Activated gamma-delta T cell (primary cell): ENCODE results near the gene CSAD.

ENCODE experiments used
- DNase-seq: peaks from one replicate; lab custom pipeline; 2025; lab: John Stamatoyannopoulos, UW
- total RNA-seq, 2 donors: gene quantifications; one replicate each; lab custom pipeline; 2026; lab: John Stamatoyannopoulos, UW

The CSAD gene, protein sequence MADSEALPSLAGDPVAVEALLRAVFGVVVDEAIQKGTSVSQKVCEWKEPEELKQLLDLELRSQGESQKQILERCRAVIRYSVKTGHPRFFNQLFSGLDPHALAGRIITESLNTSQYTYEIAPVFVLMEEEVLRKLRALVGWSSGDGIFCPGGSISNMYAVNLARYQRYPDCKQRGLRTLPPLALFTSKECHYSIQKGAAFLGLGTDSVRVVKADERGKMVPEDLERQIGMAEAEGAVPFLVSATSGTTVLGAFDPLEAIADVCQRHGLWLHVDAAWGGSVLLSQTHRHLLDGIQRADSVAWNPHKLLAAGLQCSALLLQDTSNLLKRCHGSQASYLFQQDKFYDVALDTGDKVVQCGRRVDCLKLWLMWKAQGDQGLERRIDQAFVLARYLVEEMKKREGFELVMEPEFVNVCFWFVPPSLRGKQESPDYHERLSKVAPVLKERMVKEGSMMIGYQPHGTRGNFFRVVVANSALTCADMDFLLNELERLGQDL
- total RNA-seq = 19.7 to 28.8 reads per million in 2 donors

DNA sequence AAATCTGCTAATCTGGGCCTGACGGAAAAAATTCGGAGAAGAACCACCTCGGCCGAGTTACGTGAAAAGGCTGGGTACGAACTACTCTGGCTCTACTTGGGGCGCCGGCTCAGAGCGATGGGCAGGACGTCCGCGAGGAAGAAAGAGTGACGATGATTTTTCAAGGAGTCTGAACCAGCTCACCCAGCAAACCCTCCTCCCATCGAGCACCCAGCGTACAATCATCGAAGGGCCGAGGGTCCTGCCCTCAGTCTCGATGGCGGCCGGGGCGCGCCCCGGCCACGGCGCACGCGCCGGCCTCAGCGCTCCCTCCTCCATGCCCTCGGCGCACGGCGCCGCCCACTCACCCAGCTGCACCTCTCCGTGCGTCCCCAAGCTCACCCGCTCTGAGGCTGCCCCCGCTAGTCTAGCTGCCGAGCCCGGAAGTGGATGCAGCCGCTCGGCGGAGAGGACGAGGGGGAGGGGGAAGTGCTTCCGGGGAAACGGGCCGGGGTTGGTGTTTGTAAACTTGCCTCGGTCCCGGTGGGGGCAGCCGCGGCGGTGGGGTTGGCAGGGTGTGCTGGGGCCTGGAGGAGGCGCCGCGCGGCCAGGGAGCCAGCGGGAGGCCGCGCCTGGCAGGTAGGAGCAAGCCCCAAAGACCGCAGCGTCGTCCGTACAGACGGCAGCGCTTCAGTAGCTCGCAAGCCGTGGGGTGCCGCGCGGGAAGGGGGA lies at the start of gene CSAD, which contains the start of gene ZNF740:
TSS of gene CSAD (minus strand) at position 706 of the 711 bp plus-strand sequence. CDS start 7,455 bp downstream, outside the sequence.
TSS of gene ZNF740 (plus strand) at position 503 of the 711 bp plus-strand sequence. CDS start 1,262 bp downstream, outside the sequence.
- peak; percentile 94 for DNase-seq

- DNase-seq = no peak
These were observed 49.6 kb upstream of the CSAD start for GRCh38 chr12:53230108-53230845.

- no peak for DNase-seq
These were observed 48.7 kb upstream of the CSAD start for GRCh38 chr12:53229454-53229853.

DNA sequence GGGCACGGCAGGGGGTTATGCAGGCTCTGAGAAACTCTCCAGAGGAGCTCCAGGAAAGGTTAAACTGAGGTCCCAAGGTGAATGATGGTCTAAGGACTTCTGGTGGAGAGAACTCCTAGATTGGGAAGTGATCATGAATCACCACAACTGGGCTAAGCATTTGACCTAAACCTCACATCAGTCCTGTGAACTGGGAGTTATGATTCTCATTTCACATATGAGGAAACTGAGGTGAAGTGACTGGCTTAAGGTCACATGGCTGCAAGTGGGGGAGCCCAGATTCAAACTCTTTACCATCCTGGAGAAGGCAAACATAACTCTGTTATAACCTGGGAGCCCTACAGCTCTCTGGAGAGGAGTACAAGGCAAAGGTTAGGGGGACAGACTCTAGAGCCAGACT lies 47.1 kb upstream of the CSAD start:
- no peak for DNase-seq

- no peak for DNase-seq
These were observed 46.6 kb upstream of the CSAD start for GRCh38 chr12:53227341-53227740.

DNA sequence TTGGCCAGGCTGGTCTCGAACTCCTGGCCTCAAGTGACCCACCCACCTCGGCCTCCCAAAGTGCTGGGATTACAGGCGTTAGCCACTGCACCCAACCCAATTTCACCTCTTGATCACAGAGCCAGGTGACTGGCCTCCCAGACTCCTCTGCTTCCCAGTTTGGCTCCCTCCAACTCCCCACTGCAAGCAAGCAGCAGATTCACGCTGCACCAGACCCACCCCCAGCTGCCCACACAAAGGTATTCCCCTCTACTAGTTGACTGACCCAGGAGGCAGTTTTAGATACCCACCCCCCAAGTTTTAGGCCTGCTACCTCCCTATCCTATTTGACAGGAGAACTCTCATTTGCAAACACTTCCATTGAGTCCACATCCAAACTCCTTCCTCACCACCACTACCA lies 46.1 kb upstream of the CSAD start:
- DNase-seq = no peak

DNA sequence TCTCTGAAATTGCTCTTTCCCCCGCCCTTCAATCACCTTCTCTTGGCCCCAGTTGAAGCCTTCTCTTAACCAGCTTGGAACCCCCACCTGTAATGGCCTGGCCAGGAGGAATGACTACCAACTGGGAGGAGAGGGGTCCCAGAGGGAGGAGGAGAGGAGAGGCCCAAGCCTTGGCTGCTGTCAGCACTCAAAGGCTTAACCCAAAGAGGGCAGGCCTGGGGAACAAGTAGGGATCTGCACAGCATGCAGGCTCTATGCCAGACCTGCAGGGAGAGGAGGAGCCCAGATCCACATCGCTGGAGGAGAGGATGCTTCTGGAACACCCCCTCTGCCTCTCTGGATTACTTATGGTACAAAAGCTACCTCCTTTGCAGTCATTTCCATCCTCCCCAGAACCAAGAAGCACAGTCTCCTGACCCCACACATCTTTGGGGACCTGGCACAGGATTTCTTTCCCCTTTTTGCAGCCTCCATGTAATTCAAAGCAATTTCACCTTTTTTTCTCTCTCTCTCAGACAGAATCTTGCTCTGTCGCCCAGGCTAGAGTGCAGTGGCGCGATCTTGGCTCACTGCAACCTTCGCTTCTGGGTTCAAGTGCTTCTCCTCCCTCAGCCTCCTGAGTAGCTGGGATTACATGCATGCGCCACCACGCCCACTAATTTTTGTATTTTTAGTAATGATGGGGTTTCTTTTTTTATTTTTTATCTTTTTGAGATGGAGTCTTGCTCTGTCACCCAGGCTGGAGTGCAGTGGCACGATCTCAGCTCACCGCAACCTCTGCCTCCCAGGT lies 45.1 kb upstream of the CSAD start:
- no peak for DNase-seq

GRCh38 chr12:53224897-53225634 lies 44.3 kb upstream of the CSAD start:
- DNase-seq = no peak

- no peak for DNase-seq
These were observed 43.6 kb upstream of the CSAD start for GRCh38 chr12:53224061-53224896.

DNA sequence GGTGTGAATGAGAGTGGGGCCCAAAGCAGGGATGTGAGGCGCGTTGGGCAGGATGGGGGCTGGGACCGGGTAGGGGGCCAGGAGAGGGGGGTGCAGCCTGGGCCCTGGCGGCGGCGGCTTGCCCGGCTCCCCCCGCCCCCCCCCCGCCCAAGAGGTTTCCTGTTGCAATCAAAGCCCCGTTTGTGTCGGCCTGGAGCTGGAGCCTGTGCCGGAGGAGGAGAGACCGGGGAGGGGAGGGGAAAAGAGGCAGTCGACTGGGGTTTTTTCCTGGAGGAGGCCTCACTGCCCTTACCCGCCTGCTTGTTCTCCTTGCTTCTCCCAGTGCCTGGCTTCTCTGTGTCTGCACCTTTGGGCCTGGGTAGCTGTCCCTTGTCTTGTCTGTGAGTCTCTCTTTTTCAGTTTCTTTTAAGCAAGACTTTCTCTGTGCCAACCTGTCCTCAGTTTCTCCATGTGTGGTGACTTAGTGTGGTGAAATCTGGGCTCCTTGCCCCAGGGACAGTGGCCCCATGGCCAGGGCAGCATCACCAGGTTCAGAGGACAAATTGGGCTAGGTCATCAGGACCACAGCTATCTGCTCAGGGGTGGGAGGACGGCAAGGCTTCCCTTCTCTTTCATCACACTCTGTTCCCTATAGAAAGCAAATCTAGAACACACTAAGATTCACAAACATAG lies 42.8 kb upstream of the CSAD start:
- DNase-seq = no peak

DNA sequence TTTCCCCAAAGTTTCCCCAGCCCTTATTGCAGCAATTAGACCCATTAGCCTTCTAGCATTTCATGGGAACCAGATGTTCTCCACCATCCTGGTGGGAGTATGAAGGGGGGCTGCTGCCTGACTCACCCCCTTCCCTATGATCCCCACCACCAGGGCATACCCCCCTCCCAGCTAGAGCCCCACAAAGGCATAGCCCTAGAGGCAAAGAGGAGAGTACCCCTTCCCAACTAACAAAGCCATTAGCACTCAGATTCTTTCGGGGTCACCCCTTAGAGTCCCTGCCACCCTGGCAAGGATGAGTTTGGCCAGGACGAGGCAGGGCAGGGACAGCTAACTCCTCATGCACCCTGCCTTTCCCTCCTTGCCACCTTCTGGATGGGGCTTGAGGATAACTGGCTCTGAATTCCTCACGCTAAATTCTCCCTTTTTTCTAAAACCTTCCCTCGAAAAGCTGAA lies 42.1 kb upstream of the CSAD start:
- no peak for DNase-seq

- no peak for DNase-seq
These were observed 41.5 kb upstream of the CSAD start for GRCh38 chr12:53222170-53222721.

DNA sequence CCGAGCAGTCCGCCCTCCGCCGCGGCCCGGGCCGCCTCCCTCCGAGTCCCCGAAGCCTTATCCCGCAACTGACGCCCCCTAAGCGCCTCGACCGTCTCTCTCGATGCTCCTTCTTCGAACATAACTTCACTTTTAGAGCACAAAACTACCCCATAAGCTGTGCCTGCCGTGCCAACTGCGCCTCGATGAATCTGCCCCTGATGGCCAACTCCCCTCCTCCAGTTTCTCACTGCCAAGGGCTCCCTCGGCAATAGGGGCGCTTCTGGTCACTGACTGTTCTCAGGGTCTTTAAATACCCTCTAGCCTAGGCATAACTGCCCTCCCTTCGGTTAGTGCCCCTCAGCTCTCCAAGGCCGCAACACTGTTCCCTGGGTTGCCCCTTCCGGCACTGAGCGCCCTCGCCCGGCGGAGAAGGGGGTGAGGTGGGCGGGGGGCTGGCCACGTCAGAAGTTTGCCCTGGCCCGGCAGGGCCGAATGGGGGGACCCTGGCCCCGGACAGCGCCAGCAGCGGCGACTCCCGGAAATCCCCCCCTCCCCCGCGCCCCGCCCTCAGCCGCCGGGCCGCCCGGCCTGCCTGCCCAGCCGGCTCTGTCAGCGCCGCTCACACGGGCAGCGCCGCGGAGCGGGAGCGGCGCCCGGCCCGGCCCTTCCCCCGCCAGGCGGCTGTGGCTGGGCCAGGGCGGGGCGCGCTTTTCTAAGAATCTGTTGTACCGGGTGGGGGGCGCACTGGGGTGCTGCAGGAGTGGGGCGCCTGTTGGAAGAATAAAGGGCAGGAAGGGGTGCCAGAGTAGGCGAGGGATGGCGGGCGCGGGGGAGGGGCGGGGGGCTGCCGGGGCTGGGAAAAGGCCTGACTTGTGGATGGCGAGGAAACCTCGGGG lies 40.7 kb upstream of the CSAD start:
- peak; percentile 47 for DNase-seq

DNA sequence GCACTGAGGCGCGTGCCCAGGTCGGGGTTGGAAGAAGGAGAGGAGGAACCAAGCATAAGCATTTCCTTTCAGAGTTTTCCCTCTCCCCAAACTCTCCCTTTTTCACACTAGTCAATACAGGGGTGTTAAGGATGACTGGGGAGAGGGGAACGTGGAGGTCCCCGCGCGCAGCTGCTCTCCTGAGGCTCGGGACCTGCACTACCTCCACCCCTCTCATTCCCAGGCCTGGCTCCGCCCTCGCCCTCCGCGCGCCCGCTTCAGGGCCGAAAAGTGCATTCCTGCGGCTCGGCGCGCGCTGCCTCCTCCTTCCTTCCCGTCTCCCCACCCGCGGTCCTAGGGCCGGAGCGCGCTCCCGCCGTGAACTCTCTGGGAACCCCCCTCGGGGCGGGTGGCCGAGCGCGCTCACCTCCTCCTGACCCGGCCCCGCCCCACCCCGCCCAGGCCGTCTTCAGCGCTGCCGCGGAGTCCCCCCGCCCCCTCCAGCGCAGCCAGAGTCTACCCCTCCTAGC lies 40.0 kb upstream of the CSAD start:
- DNase-seq = peak; percentile 74

- DNase-seq = peak; percentile 59
These were observed 39.4 kb upstream of the CSAD start for GRCh38 chr12:53219956-53220693.

GRCh38 chr12:53219292-53219955 lies 38.7 kb upstream of the CSAD start:
- DNase-seq = no peak
